H1 (cell line): Measurements from ENCODE around the gene PAQR7. TPM values are rescaled to one million over a fixed set of nuclear protein-coding genes. Genes with fewer than 3 reads are reported as not detected.

Experiments used
- CTCF ChIA-PET: fragments of 300-600 bp; sonication (Branson Sonifier 250); formaldehyde crosslinking; loops from one replicate; lab custom pipeline; 2021; ENCODE audit not compliant: partially characterized antibody; lab: Charles Lee
- POLR2A ChIA-PET: fragments of 300-600 bp; sonication (Branson Sonifier 250); formaldehyde crosslinking; loops from one replicate; lab custom pipeline; 2021; ENCODE audit warnings: inconsistent platforms; ENCODE audit not compliant: partially characterized antibody; lab: Charles Lee
- DNase-seq, 2 experiments: peaks; one replicate each; pipeline versions ENCODE4 v3.0.0 to v3.0.0-alpha.2; 2010 to 2022; ENCODE audit warnings: low spot score in 2 of 2, low read depth in 1 of 2, mixed read lengths in 1 of 2
- FAIRE-seq: peaks from 2 replicates; lab custom pipeline; 2011; peaks lifted over from hg19 to GRCh38; lab: Jason Lieb, UNC
- H2AFZ ChIP-seq: 2 replicates; pipeline ENCODE4 v1.8.1; 2012; ENCODE audit warnings: low read length, inconsistent platforms
- H2AK5ac ChIP-seq: 2 replicates; pipeline ENCODE4 v1.6.1; 2013; ENCODE audit warnings: low read depth, low read length
- H2BK120ac ChIP-seq: replicated peaks from 2 replicates; pipeline ENCODE3; 2013; ENCODE audit warnings: low read depth, low read length, inconsistent platforms
- H2BK12ac ChIP-seq: 2 replicates; pipeline ENCODE4 v1.6.1; 2013; ENCODE audit warnings: low read depth, low read length
- H2BK15ac ChIP-seq: 2 replicates; pipeline ENCODE4 v1.6.1; 2013; ENCODE audit warnings: low read length
- H2BK20ac ChIP-seq: 2 replicates; pipeline ENCODE4 v1.6.1; 2013; ENCODE audit warnings: low read length
- H2BK5ac ChIP-seq: 2 replicates; pipeline ENCODE4 v1.6.1; 2013; ENCODE audit warnings: low read depth, low read length
- H3K14ac ChIP-seq: 2 replicates; pipeline ENCODE4 v1.6.1; 2013; ENCODE audit warnings: inconsistent platforms; ENCODE audit not compliant: insufficient read length
- H3K18ac ChIP-seq: 2 replicates; pipeline ENCODE4 v1.6.1; 2013; ENCODE audit warnings: low read length; ENCODE audit errors: extremely low read depth
- H3K23ac ChIP-seq: 2 replicates; pipeline ENCODE4 v1.6.1; 2013; ENCODE audit warnings: inconsistent platforms; ENCODE audit not compliant: insufficient read length
- H3K23me2 ChIP-seq: 2 replicates; pipeline ENCODE4 v1.6.1; 2013; ENCODE audit warnings: low read depth, low read length
- H3K27ac ChIP-seq: 2 replicates; pipeline ENCODE4 v1.6.1; 2011; ENCODE audit warnings: low read depth, low read length, inconsistent platforms
- H3K27me3 ChIP-seq, 4 experiments: replicated peaks in 1 of 4; 1 replicate in 1 of 4; 2 replicates in 3 of 4; pipeline versions ENCODE4 v1.6.1 to v1.8.1; 2011 to 2013; ENCODE audit warnings: low read length in 3 of 4, mild to moderate bottlenecking in 3 of 4, inconsistent platforms in 2 of 4, mixed read lengths in 2 of 4, moderate library complexity in 1 of 4; ENCODE audit not compliant: control insufficient read depth in 3 of 4, insufficient read depth in 3 of 4; ENCODE audit errors: extremely low read depth in 1 of 4
- H3K36me3 ChIP-seq, 4 experiments: 2 replicates each; pipeline versions ENCODE4 v1.6.1 to v1.8.1; 2011 to 2013; ENCODE audit warnings: mild to moderate bottlenecking in 4 of 4, low read length in 3 of 4, moderate library complexity in 2 of 4, control low read depth in 1 of 4, inconsistent platforms in 1 of 4; ENCODE audit not compliant: insufficient read depth in 4 of 4, control insufficient read depth in 2 of 4
- H3K4ac ChIP-seq: replicated peaks from 2 replicates; pipeline ENCODE3; 2013; ENCODE audit warnings: low read length, low read depth, mixed read lengths, inconsistent platforms; ENCODE audit not compliant: insufficient read length
- H3K4me1 ChIP-seq, 4 experiments: replicated peaks in 1 of 4; 1 replicate in 1 of 4; 2 replicates in 3 of 4; pipeline versions ENCODE4 v1.6.1 to v1.8.1; 2011 to 2013; ENCODE audit warnings: low read length in 3 of 4, inconsistent platforms in 2 of 4, mixed read lengths in 1 of 4; ENCODE audit not compliant: insufficient read depth in 4 of 4, control insufficient read depth in 3 of 4
- H3K4me2 ChIP-seq, 2 experiments: 2 replicates each; pipeline versions ENCODE4 v1.6.1 to v1.8.1; 2011 to 2013; ENCODE audit warnings: low read depth in 2 of 2, low read length in 2 of 2, control low read depth in 1 of 2, inconsistent platforms in 1 of 2, mild to moderate bottlenecking in 1 of 2; ENCODE audit not compliant: insufficient read depth in 1 of 2
- H3K4me3 ChIP-seq, 4 experiments: fragments of 200-600, 300-600 bp in 1 of 4; sonication (generic), shearing (Covaris generic), sonication (Bioruptor Twin) in 1 of 4; 2 replicates each; pipeline versions ENCODE4 v1.5.1 to v1.8.1; 2011 to 2016; ENCODE audit warnings: low read length in 4 of 4, low read depth in 3 of 4, control low read depth in 2 of 4, inconsistent platforms in 2 of 4, mild to moderate bottlenecking in 2 of 4, mixed read lengths in 1 of 4, moderate library complexity in 1 of 4; ENCODE audit not compliant: insufficient read depth in 2 of 4; ENCODE audit errors: extremely low read depth in 1 of 4
- H3K56ac ChIP-seq: replicated peaks from 2 replicates; pipeline ENCODE3; 2013; ENCODE audit warnings: low read depth, mild to moderate bottlenecking, mixed read lengths, low read length, inconsistent platforms; ENCODE audit not compliant: insufficient read length
- H3K79me1 ChIP-seq: 2 replicates; pipeline ENCODE4 v1.6.1; 2013; ENCODE audit warnings: low read depth, low read length, control low read depth
- H3K79me2 ChIP-seq, 2 experiments: 2 replicates each; pipeline versions ENCODE4 v1.6.1 to v1.8.1; 2012 to 2013; ENCODE audit warnings: low read length in 2 of 2, mild to moderate bottlenecking in 2 of 2, inconsistent platforms in 1 of 2; ENCODE audit not compliant: insufficient read depth in 2 of 2, control insufficient read depth in 1 of 2
- H3K9ac ChIP-seq, 4 experiments: replicated peaks in 1 of 4; 1 replicate in 1 of 4; 2 replicates in 3 of 4; pipeline versions ENCODE4 v1.6.1 to v1.8.1; 2011 to 2013; ENCODE audit warnings: low read depth in 3 of 4, low read length in 3 of 4, control low read depth in 2 of 4, mild to moderate bottlenecking in 2 of 4, moderate library complexity in 2 of 4, inconsistent platforms in 1 of 4; ENCODE audit errors: extremely low read depth in 1 of 4
- H3K9me3 ChIP-seq, 2 experiments: 2 replicates each; pipeline versions ENCODE4 v1.6.1 to v1.8.1; 2012 to 2013; ENCODE audit warnings: mild to moderate bottlenecking in 2 of 2, moderate library complexity in 2 of 2, control low read depth in 1 of 2, inconsistent platforms in 1 of 2, low read depth in 1 of 2, low read length in 1 of 2, mixed read lengths in 1 of 2; ENCODE audit not compliant: insufficient read depth in 2 of 2
- H4K20me1 ChIP-seq, 2 experiments: replicated peaks in 1 of 2; 2 replicates each; pipeline versions ENCODE3 to v1.8.1; 2011 to 2013; ENCODE audit warnings: inconsistent platforms in 2 of 2, low read length in 2 of 2, mild to moderate bottlenecking in 1 of 2; ENCODE audit not compliant: insufficient read depth in 2 of 2, control insufficient read depth in 1 of 2
- H4K5ac ChIP-seq: 2 replicates; pipeline ENCODE4 v1.6.1; 2013; ENCODE audit warnings: low read length, low read depth, mixed read lengths, inconsistent platforms; ENCODE audit not compliant: insufficient read length
- H4K8ac ChIP-seq: 2 replicates; pipeline ENCODE4 v1.8.0; 2013; ENCODE audit warnings: mild to moderate bottlenecking, moderate library complexity, low read length, inconsistent platforms; ENCODE audit not compliant: insufficient read depth; ENCODE audit errors: extremely low read depth
- H4K91ac ChIP-seq: replicated peaks from 2 replicates; pipeline ENCODE3; 2013; ENCODE audit warnings: low read length, mixed read lengths, inconsistent platforms; ENCODE audit not compliant: insufficient read length
- ATF2 ChIP-seq: IDR thresholded peaks from 2 replicates; pipeline ENCODE4 v1.6.1; 2012; ENCODE audit warnings: low read length, inconsistent platforms
- WGBS, 2 experiments: shearing (Covaris generic) in 1 of 2; methylation state at CpG; one replicate each; pipeline versions ENCODE4 v1.1.6 to v1.1.7; 2013 to 2015; ENCODE audit warnings: low lambda C conversion rate in 2 of 2, mixed read lengths in 2 of 2, inconsistent platforms in 1 of 2, low coverage in 1 of 2, missing lambda C conversion rate in 1 of 2; ENCODE audit not compliant: insufficient replicate concordance in 2 of 2, insufficient coverage in 1 of 2, insufficient read length in 1 of 2; ENCODE audit errors: extremely low coverage in 1 of 2, missing lambda C conversion rate in 1 of 2; 5-methylcytosine and 5-hydroxymethylcytosine counted together
- polyA plus RNA-seq, 7 experiments: library from polyadenylated mRNA; depleted of rRNA in 3 of 7; stranded (reverse) in 5 of 7; unstranded in 2 of 7; fragments of >200 nt in 5 of 7; fragments of 200-250 nt in 2 of 7; gene quantifications; 1 replicate in 5 of 7; 2 replicates in 1 of 7; 4 replicates in 1 of 7; pipeline versions ENCODE4 v1.2.1 to v1.2.3, GENCODE V29; 2011 to 2013; ENCODE audit warnings: missing spikeins in 2 of 7, mixed read lengths in 2 of 7
- total RNA-seq: library from RNA; stranded (reverse); fragmentation: NEBNext Ultra II Directional; extraction: Animal tissue kit (Norgen Biotek cat#: 25700); gene quantifications from 2 replicates; pipeline ENCODE4 v1.2.1, GENCODE V29; 2021

Gene PAQR7
- total and polyA plus RNA-seq, 2 of the 8 experiments (the other 6 are each of a cell fraction or from before 2014, with no cell fraction given) = 7.3 to 7.4 TPM

GRCh38 chr1:25866288-25866687, 9.2 kb downstream of the PAQR7 start:
- Histone ChIP-seq H3K56ac (no peak overlapping the region), H3K4me1 (peaks cover 3 to 12% (median 9%) of the 10 kb centered on the region in 4 experiments), H2BK120ac (no peak overlapping the region), H2BK20ac (no peak overlapping the region), H4K91ac (no peak overlapping the region), H3K79me1 (no peaks in the 10 kb centered on the region), H3K23ac (no peak overlapping the region), H4K8ac (no peak overlapping the region), H4K20me1 (peaks cover 0 to 1% of the 10 kb centered on the region in 2 experiments), H3K14ac (no peak overlapping the region), H3K18ac (no peak overlapping the region), H3K9ac (no peak overlapping the region), H2BK12ac (no peak overlapping the region), H3K4ac (no peak overlapping the region), H3K23me2 (no peaks in the 10 kb centered on the region), H2BK15ac (no peak overlapping the region), H3K9me3 (no peaks in the 10 kb centered on the region), H3K36me3 (peaks cover 0 to 8% (median 1%) of the 10 kb centered on the region in 4 experiments; a peak in 3 of 8 replicates), H3K79me2 (no peaks in the 10 kb centered on the region), H3K4me2 (no peak overlapping the region), H3K4me3 (no peak overlapping the region), H2AFZ (no peak overlapping the region), H3K27ac (no peak overlapping the region), H3K27me3 (no peaks in the 10 kb centered on the region), H2AK5ac (no peak overlapping the region), H4K5ac (no peak overlapping the region), H2BK5ac (no peak overlapping the region)
- DNase-seq (no peak), FAIRE-seq (no peak)
- POLR2A ChIA-PET = interaction anchor here (1.4 to 2.6 kb wide), 3 partner anchors 9 to 34 kb away, joined by 3 to 10 read pairs (median 7); partner anchors contain the start of gene PAQR7
- CTCF ChIA-PET = interaction anchor here (1.4 to 2.4 kb wide), 2 partner anchors 24 to 30 kb away, joined by 3 to 11 read pairs; no protein-coding TSS in a partner anchor
- 93% methylated on average over 1 of the region's 1 CpG; no CpG with 5 or more reads in 1 of the 2 experiments for WGBS, 2 experiments
- no peak for TF ChIP-seq ATF2
